Activated CD8-positive, alpha-beta memory T cell treated with anti-CD3 and anti-CD28 coated beads for 36 hours (primary cell): Measurements from ENCODE around the gene MAP2K1. TPM values are rescaled to one million over a fixed set of nuclear protein-coding genes. Genes with fewer than 3 reads are reported as not detected.
"Not testable (repeated sequence)": the region's sequence is repeated elsewhere in the genome, so short reads cannot be mapped to it uniquely, and the experiment has no call there.

Experiments used
- CTCF ChIA-PET: fragments of 350-600 bp; sonication (Branson Sonifier 250); formaldehyde crosslinking; loops from one replicate; lab custom pipeline; 2021; ENCODE audit warnings: antibody characterized with exemption; lab: Charles Lee
- POLR2A ChIA-PET: fragments of 350-600 bp; sonication (Branson Sonifier 250); formaldehyde crosslinking; loops from one replicate; lab custom pipeline; 2021; ENCODE audit warnings: antibody characterized with exemption; lab: Charles Lee
- total RNA-seq, 2 experiments: library from RNA; stranded (reverse); gene quantifications; one replicate each; pipeline ENCODE4 v1.2.3, GENCODE V29; 2021

The MAP2K1 gene
- total RNA-seq, 2 experiments from 2014 or later = 115 to 116 TPM

GRCh38 chr15:66488525-66488924 lies 101.8 kb downstream of the MAP2K1 start:
- ChIA-PET POLR2A (no interaction called here), CTCF (no interaction called here)

DNA sequence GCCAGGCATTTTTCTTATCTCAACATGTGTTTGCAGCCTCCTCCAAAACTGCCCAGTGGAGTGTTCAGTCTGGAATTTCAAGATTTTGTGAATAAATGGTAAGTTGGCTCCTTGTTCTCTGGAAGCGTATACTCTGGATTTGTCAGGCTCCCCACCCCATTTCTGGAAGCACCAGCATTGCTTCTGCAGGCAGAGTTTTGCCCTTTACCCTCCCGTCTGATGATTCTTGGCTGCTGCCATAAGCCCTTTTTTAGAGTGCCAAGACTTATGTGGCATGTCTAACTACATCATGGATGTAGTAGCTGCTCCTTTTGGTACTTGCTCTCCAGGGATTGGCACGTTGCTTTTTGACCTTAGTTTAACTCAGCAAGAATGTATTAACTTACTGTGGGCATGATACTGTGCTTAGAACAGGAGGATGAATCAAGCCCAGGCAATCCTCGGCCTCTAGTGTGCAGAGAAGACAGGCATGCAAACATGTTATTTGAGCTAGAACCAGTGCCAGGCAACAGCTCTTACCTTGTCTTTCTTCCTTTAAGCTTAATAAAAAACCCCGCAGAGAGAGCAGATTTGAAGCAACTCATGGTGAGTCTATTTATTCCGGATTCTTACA lies 102.6 kb downstream of the MAP2K1 start:
- ChIA-PET CTCF (no interaction called here), POLR2A (interaction anchor here (0.6 kb wide), 1 partner anchor 132 kb away, joined by 4 read pairs; no protein-coding TSS in a partner anchor)

- POLR2A ChIA-PET = no interaction called here
- CTCF ChIA-PET = interaction anchor here (0.7 kb wide), 1 partner anchor 19 kb away, joined by 3 read pairs; no protein-coding TSS in a partner anchor
Observed at GRCh38 chr15:66491846-66492245, 105.1 kb downstream of the MAP2K1 start.

- POLR2A ChIA-PET = no interaction called here
- CTCF ChIA-PET = interaction anchor here (0.6 kb wide), 1 partner anchor 359 kb away, joined by 5 read pairs; no protein-coding TSS in a partner anchor
Observed at GRCh38 chr15:66494262-66494661, 107.5 kb downstream of the MAP2K1 start.

GRCh38 chr15:66496951-66497501 lies 110.3 kb downstream of the MAP2K1 start:
- ChIA-PET POLR2A (interaction anchor here (0.6 to 4.1 kb wide), 7 partner anchors 8 to 141 kb away, joined by 3 to 31 read pairs (median 5); partner anchors contain the start of genes MAP2K1, RPL4, TIPIN and ZWILCH), CTCF (interaction anchor here (0.9 to 2.5 kb wide), 9 partner anchors 10 to 175 kb away, joined by 3 to 20 read pairs (median 6); partner anchors contain the start of genes MAP2K1 and TIPIN)

GRCh38 chr15:66497502-66498455 lies 111.1 kb downstream of the MAP2K1 start, which contains the start of gene SNAPC5:
Gene SNAPC5 (minus strand): TSS chr15:66497762. CDS start chr15:66497731, 31 bp downstream.
- ChIA-PET POLR2A (interaction anchor here (1.5 to 4.1 kb wide), 4 partner anchors 18 to 142 kb away, joined by 5 to 31 read pairs (median 14); partner anchors contain the start of genes MAP2K1 and TIPIN), CTCF (interaction anchor here (0.7 to 2.5 kb wide), 13 partner anchors 9 to 200 kb away, joined by 3 to 20 read pairs (median 5); partner anchors contain the start of genes MAP2K1 and TIPIN)

DNA sequence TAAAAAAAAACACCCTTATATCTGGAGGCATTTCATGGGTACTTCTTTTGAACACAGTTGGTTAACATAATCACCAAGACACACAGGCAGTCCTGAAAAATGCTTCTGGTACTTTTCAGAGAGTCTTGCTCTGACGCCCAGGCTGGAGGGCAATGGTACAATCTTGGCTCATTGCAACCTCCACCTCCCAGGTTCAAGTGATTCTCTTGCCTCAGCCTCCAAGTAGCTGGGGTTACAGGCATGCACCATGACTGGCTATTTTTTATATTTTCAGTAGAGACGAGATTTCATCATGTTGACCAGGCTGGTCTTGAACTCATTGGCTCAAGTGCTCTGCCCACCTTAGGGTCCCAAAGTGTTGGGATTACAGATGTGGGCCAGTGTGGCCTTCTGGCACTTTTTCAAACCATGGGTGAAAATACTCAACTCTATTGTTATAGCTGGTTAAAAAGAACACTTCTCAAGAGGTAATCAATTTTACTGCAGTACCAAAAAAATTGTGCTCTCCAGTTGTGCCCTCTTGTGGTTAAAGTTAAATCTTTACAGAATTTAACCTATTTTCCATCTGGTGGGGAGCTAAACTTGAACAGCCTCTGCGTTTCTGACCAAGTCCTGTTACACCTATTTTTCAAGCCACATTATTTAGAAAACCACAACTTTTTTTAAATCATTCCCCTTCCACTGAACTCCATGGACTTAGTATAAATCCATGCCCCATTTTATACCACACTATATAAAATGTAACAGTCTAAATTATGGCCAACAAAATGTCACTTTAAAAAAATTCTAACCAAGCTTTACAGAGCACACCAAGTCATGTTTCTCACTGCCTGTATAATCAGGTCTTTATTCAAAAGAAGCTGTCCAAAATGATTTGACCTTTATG lies 112.0 kb downstream of the MAP2K1 start:
- CTCF ChIA-PET = interaction anchor here (0.9 to 2.5 kb wide), 10 partner anchors 21 to 207 kb away, joined by 3 to 20 read pairs (median 4); partner anchors contain the start of gene MAP2K1
- POLR2A ChIA-PET = interaction anchor here (1.5 to 4.1 kb wide), 4 partner anchors 17 to 143 kb away, joined by 5 to 31 read pairs (median 14); partner anchors contain the start of genes MAP2K1 and TIPIN

GRCh38 chr15:66500346-66500745 lies 113.6 kb downstream of the MAP2K1 start:
- POLR2A ChIA-PET = interaction anchor here (4.1 kb wide), 1 partner anchor 113 kb away, joined by 31 read pairs; the partner anchor contains the start of gene MAP2K1
- CTCF ChIA-PET = not testable (repeated sequence)

DNA sequence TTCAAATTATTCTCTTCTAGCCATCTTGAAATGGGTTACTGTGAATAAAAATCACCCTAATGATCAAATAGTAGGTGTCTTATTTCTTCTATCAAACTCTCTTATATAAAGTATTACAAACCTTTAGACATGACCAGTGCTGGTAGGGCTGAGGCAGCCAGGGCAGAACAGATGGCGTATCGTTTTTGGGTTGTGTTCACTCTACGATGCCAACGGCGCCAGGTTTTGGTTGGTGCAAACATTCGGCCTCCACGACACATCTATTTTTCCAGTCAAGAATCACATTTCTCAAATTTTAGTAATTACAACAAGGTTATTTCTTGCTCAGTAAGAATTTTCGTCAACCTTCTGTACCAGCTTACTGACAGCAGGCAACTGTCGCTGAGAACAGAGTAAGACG lies 115.8 kb downstream of the MAP2K1 start:
- ChIA-PET CTCF (no interaction called here), POLR2A (no interaction called here)

DNA sequence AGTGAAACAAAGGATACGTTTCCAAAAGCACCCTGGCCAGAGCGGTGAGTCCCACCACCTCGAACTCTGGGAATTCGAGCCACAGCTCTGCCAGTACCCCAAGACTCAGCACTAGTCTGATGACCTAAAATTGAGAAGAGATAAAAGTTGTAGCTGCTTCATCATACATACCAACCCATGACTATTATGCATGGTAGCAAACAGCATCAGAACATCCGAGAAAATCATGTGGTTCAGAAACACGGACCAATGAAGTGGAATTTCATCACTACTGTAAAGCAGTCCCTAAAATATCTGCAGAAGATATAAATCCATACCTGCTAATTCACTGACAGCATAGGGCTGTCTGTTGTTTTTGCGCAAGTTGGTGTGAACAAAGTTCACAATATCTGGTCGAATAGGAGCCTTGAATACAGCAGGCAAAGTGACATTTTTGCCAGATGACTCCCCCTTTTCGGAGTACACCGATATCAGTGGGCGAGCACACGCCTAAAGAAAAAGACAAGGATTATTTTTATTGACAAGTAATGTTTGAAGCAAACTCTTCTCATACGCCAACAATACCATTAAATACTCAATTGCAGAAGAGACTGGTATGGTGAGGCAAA lies 116.4 kb downstream of the MAP2K1 start:
- POLR2A ChIA-PET = interaction anchor here (2.3 kb wide), 1 partner anchor 116 kb away, joined by 15 read pairs; the partner anchor contains the start of gene MAP2K1
- CTCF ChIA-PET = not testable (repeated sequence)

DNA sequence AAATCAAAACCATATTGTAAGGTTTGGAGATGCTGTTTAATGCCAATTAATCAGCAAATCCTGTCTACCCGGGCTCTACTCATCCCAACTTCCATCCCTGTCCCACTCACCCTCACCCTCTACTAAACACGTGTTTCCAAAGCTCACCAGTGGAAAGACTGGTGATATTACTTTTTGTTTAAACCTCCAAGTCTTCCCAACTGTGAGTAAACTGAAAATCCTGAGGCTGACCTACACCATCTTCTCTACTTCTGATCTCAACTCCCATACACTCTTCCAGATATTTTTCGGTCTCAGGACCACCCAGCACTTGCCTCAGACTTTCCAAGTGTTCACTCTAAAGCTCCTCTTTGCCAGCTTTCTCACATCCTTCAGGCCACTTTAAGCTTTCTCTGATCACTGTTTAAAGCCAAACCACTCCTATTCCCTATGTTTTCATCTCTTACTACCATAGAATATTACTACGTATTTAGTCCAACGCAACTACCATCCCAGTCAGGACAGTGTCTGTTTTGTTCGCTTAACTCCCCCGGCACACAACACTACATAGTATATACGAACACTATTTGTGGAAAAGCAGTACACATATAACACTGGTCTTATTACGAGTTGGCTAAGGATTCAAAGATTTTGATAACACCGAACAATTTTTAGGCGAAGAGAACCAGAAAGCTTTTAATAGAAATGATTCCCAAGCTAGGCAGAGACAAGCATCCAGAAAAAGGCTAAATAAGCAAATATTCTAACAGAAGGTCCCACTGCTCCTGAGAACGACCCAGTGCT lies 117.3 kb downstream of the MAP2K1 start:
- POLR2A ChIA-PET = interaction anchor here (0.9 to 2.3 kb wide), 2 partner anchors 117 to 1017 kb away, joined by 3 to 15 read pairs; partner anchors contain the start of genes C15orf61 and MAP2K1
- CTCF ChIA-PET = interaction anchor here (0.6 kb wide), 1 partner anchor 155 kb away, joined by 5 read pairs; no protein-coding TSS in a partner anchor

DNA sequence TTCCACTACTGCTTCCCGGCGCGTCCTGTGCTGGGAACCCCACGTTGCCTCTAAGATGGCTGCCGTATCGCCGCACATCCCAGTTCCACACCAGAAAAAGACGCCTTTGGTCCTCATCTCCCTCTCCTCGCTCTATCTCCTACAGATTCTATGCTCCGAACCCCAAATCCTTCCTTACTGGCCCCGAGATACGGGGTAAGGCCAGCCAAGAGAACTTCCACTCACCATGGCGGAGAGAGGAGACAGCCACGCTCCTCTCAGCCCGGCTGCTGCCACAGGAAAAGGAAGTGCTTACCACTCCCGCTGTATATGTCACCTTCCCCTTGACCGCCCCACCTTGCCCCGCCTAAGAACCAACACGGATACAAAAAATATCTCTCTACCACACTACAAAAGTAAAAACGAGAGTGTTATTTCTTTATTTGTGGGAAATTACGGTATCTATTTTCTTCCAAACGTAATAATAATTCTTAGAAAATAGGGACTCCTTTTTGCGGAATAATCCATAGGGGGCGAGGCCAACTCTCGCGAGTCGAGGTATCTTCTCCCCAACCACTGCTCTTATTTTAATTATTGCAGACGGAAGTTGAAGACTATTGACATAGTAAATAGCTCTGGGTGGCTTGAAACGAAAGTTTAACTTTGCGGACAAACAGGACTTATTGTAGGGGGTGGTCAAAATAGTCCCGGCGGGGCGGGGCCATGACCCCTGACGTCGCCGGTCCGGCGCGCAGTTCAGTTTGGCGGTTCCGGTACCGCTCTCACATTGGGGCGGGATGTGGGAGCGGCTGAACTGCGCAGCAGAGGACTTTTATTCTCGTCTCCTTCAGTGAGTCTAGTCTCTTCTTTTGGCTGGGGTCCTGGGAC lies 118.1 kb downstream of the MAP2K1 start, which contains the start of the genes RPL4 and ZWILCH:
Gene RPL4, minus strand, starts transcription at position 293 of the 867 bp plus-strand sequence. Its CDS starts 65 bp downstream, at position 228.
Gene ZWILCH, plus strand, starts transcription at position 764 of the 867 bp plus-strand sequence. Its CDS starts 13 bp downstream, at position 777.
- POLR2A ChIA-PET = interaction anchor here (0.5 to 2.3 kb wide), 7 partner anchors 8 to 1016 kb away, joined by 3 to 15 read pairs (median 4); partner anchors contain the start of genes C15orf61, MAP2K1 and TIPIN
- CTCF ChIA-PET = interaction anchor here (0.6 to 1.2 kb wide), 3 partner anchors 47 to 156 kb away, joined by 3 to 5 read pairs (median 3); no protein-coding TSS in a partner anchor

GRCh38 chr15:66505430-66505811 lies 118.7 kb downstream of the MAP2K1 start:
- CTCF ChIA-PET = interaction anchor here (0.9 to 1.2 kb wide), 2 partner anchors 48 to 120 kb away, joined by 3 read pairs; no protein-coding TSS in a partner anchor
- POLR2A ChIA-PET = interaction anchor here (0.5 to 2.3 kb wide), 7 partner anchors 9 to 1219 kb away, joined by 3 to 15 read pairs (median 4); partner anchors contain the start of genes MAP2K1, PARP16 and TIPIN

DNA sequence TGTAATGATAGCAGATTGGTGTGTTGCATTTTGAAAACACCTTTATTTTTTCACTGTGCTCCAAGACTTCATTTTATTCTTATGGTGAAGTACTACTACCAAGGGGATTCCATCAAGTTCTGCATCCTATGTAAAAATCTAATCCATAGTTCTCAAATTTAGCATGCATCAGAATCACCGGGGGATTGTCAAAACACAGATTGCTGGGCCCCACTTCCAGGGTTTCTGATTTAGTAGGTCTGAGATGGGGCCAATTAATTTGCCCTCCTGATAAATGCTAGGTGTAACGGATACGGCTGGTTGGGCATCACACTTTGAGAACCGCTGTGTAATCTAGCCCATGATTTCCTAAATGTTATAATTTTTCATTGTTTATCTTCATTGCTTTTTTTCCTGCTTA lies 119.1 kb downstream of the MAP2K1 start:
- ChIA-PET CTCF (interaction anchor here (1.1 to 1.5 kb wide), 3 partner anchors 18 to 120 kb away, joined by 3 to 4 read pairs (median 4); no protein-coding TSS in a partner anchor), POLR2A (interaction anchor here (0.5 to 1.6 kb wide), 3 partner anchors 9 to 1219 kb away, joined by 3 to 10 read pairs (median 4); partner anchors contain the start of genes PARP16 and TIPIN)
